HTERT RPE-1 (cell line): ENCODE data around the gene GPR162.

Source experiments
- in situ Hi-C: fragments of 300-500 bp; cut with MboI; formaldehyde crosslinking; loops from 4 replicates; pipeline ENCODE4 v1.14.3; 2020; ENCODE audit warnings: low sequenced_read_pairs

The GPR162 gene

DNA sequence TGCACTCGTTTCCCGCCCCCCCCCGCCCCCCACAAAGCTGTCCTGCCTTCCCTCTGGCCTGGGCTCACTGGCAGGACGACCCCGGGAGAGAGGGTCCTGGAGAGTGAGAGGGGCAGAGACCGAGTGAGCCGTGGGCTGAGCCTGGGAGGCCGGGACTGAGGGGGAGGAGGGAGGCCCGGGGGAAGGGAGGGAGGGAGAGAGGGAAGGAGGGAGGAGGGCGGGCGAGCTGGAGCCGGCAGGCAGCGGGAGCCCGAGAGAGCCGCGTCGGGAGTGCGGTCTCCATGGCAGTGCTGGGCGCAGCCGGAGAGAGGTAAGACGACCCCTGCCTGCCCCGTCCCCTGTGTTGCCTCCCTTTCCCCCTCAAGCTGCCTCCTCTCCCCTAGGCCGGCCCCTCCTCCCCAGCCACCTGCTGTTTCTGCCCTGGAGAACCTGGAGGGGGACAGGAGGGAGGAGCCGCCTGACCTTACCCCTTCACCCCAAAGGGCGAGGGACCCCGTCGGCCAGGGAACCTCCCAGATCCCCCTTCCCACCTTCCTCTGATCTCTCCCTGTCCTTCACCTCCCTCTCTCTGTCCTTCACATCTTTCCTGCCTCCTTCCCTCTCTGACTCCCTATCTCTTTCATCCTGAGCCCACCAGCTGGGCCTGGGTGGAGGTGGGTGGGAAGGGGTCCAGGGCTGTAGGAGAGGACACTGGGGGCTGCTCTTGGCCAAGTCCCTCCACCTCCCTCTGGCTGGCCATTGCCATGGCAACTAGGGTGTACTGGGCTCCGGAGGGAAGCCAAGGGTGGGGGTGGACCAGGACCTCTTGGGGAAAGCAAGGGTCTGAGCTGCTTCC is at the start of gene GPR162:
GPR162 (plus strand) TSS at position 231 of the 835 bp plus-strand sequence. CDS start 2,078 bp downstream, outside the sequence.
- in situ Hi-C loops: no loop called here

DNA sequence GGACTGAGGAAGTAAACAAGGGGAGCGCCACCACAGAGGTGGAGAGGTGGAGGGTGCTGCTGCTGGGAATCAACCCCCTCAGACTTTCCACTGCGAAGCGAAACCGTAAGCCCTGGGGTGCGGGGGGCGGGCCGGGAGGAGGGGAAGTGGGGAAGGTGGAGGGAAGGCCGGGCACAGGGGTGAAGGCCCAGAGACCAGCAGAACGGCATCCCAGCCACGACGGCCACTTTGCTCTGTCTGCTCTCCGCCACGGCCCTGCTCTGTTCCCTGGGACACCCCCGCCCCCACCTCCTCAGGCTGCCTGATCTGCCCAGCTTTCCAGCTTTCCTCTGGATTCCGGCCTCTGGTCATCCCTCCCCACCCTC is 49.3 kb upstream of the GPR162 start, which contains the start of gene LAG3:
LAG3 (plus strand) TSS at position 190 of the 365 bp plus-strand sequence. CDS start 333 bp downstream, outside the sequence.
- in situ Hi-C loops: no loop called here

GRCh38 chr12:6772726-6773589 is 48.7 kb upstream of the GPR162 start:
- in situ Hi-C loops: no loop called here

GRCh38 chr12:6773590-6774351 is 47.9 kb upstream of the GPR162 start:
- in situ Hi-C loops: no loop called here

DNA sequence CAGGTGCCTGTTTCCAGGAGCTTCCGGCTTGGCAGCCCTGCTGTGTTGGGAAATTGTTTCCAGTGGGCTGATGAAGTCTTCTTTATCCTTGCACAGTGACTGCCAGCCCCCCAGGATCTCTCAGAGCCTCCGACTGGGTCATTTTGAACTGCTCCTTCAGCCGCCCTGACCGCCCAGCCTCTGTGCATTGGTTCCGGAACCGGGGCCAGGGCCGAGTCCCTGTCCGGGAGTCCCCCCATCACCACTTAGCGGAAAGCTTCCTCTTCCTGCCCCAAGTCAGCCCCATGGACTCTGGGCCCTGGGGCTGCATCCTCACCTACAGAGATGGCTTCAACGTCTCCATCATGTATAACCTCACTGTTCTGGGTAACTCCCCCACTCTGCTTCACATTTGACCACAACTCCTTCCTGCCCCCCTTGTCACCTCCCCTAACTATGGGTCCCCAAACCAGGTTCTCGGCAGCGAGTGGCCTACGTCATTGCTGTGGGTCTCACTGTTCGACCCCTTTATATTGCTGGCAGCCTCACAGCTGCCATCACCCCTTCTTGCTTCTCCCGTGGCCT is 47.0 kb upstream of the GPR162 start:
- in situ Hi-C loops: no loop called here

- in situ Hi-C loops: no loop called here
These were observed 46.1 kb upstream of the GPR162 start for GRCh38 chr12:6775185-6776174.

DNA sequence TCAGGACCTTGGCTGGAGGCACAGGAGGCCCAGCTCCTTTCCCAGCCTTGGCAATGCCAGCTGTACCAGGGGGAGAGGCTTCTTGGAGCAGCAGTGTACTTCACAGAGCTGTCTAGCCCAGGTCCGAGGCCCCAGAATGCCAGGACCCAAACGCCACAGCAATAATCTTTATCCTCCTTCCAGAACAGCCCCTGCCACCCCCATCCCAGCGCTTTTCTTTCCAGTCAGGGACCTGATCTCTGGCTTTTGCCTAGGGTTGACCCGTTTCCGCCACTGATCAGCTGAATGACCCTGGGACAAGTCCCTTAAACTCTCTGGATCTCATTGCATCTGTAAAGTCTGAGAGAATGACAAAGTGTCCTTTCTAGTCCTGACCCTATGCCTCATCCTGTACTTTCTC is 44.2 kb upstream of the GPR162 start:
- in situ Hi-C loops: no loop called here

DNA sequence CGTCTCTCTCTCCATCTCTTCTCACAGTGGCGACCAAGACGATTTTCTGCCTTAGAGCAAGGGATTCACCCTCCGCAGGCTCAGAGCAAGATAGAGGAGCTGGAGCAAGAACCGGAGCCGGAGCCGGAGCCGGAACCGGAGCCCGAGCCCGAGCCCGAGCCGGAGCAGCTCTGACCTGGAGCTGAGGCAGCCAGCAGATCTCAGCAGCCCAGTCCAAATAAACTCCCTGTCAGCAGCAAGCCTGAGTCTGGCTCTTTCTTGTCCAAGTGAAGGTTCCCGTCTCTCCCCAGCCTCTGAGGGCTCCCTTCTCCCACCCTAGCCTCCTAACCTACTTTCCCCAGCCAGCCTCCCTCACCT is 43.4 kb upstream of the GPR162 start:
- in situ Hi-C loops: no loop called here

DNA sequence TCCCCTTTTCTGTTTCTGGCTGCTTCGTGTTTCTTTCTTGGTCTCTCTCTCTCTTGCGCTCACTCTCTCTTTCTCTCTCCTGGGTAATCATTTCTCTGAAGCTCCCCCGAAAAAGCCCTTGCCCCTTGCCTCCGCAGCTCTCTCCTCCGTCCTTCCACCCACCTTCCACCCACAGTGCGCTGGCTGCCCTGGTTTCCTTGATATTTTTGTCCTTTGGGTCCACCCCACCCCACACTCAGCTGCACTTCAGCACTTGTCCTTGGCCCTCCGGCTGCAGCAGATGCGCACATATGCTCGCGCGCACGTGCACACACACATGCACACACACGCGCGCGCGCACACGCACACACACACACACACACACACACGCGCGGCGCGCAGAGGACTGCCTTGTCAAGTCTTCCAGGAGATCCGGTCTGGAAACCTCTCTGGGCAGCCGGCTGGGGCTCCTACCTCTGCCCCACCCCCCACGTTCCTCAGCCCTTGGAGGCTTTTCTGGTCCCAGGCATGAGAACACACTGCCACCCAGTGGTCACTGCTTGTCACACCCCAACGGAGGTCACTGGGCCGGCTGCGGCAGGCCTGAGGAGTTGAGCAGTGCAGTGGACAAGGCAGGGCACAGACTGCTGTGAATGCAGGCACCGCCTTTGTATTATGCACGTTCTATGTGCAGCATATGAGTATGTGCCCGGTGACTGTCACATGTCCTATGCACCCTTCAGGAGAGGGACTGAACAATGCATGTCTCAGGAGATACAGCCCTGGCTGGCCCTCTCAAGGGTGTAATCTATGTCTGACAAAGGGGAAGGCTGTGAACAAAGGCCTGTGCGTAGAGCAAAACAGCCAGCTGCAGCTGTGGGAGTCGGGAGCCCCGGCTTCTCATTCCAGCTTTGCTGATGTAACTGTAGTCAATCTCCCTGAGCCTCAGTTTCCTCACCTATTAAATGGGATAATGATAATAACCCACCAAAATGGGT is 42.8 kb upstream of the GPR162 start:
- in situ Hi-C loops: no loop called here

GRCh38 chr12:6779708-6780432 is 41.8 kb upstream of the GPR162 start:
- in situ Hi-C loops: no loop called here

DNA sequence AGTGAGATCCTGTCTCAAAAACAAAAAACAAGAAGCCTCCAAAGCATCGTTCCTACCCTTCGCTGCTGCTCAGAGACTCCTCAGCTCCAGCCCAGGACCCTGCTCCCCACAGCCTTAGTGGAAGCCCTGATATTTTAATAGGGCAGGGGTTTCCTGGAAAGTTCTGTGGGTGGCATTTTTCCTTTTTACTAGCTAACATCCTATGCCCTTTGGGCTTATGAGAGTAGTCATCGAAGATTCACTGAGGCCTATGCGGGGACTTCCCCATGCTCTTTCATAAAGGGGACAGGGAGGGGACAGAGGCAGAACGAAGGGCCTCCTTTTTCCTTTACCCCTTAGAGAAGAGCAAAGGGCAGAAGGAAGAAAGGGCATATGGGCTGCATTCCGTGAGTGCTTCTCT is 41.0 kb upstream of the GPR162 start:
- in situ Hi-C loops: no loop called here

- in situ Hi-C loops: no loop called here
These were observed 39.5 kb upstream of the GPR162 start for GRCh38 chr12:6782119-6782518.

DNA sequence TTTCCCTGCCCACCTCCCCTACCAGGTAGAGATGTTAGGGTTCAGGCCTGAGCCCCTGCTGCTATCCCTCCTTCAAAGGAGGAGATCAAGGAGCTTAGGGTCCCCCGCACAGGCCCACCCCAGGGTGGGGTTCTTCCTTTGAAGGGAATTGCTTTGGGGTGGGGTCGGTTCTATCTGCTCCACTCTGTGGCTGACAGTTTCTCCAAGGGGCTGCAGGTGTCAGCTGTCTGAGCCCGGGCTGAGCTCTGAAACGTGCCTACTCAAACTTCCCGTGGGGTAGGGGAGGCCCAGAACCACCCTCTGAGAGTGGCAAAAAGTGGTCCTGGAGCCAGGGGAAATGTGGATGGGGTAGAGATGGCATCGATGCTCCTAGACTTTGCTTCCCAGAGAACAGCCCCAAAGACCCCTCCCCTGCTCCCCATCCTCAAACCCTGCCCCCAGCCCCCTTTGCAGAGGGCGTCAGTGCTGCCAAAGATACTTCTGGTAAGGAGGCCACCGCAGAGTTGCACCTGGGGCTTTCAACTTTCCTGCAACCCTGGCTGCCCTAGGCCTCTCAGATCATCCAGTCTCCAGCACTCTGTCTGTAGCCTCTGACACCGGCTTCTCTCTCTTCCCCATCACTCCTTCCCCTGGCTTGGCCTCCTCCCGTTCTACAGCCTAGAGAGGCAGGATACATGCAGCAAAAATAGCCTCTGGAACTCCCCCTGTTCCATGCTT is 38.6 kb upstream of the GPR162 start:
- in situ Hi-C loops: no loop called here

DNA sequence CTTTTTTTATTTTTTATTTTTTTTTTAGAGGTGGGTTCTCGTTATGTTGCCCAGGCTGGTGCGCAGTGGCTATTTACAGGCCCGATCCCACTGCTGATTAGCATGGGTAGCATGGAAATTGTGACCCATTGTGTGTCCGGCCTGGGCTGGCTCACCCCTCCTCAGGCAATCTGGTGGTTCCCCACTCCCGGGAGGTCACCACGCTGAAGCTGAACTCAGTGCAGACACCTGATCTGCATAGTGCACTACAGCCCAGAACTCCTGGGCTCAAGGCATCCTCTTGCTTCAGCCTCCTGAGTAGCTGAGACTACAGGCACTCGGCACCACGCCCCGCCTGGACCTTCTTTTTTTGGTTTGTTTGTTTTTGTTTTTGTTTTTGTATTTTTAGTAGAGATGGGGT is 37.8 kb upstream of the GPR162 start:
- in situ Hi-C loops: no loop called here

GRCh38 chr12:6784296-6784695 is 37.3 kb upstream of the GPR162 start:
- in situ Hi-C loops: no loop called here

DNA sequence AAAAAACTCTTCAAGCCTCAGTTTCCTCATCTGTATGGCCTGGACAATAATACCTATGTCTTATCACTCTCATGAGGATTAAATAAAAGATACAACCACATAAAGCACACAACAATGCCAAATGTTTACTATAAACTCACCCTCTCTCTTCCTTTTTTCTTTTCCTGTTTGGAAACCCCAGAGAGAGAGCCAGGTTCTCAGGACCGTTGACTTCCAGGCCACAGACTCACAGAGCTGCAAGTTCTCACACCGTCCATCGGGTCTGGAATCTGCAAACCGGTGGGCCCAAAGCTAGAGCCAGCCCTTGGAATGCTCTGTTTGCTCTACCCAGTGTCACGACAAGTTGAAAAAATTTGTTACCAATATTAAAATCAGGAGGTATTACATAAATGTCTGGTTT is 36.9 kb upstream of the GPR162 start:
- in situ Hi-C loops: no loop called here

GRCh38 chr12:6786416-6787094 is 35.1 kb upstream of the GPR162 start:
- in situ Hi-C loops: no loop called here
